PC-9 (cell line): Measurements from ENCODE around the gene IL1R2. TPM values are rescaled to one million over a fixed set of nuclear protein-coding genes. Genes with fewer than 3 reads are reported as not detected.
A peak's percentile ranks its signal among the peaks of the same experiment; 100 is the strongest.

ENCODE experiments used
- BruUV-seq: library from RNA; stranded (reverse); fragments of 400-500 nt; replicated peaks from 2 replicates; lab custom pipeline; 2021; lab: Mats Ljungman, UMichigan
- CTCF ChIA-PET: fragments of 300-600 bp; sonication (Branson Sonifier 250); formaldehyde crosslinking; loops from one replicate; lab custom pipeline; 2022; ENCODE audit warnings: antibody characterized with exemption; lab: Charles Lee
- POLR2A ChIA-PET: fragments of 300-600 bp; sonication (Branson Sonifier 250); formaldehyde crosslinking; loops from one replicate; lab custom pipeline; 2022; ENCODE audit warnings: antibody characterized with exemption; ENCODE audit not compliant: unreplicated experiment; lab: Charles Lee
- DNase-seq, 2 experiments: peaks; one replicate each; pipeline versions ENCODE4 v3.0.0 to v3.0.0-alpha.2; 2015 to 2022; ENCODE audit warnings: mixed read lengths in 1 of 2
- H2AFZ ChIP-seq: fragments of 200-600 bp; sonication (generic); 2 replicates; pipeline ENCODE4 v1.8.1; 2017; ENCODE audit warnings: antibody characterized with exemption
- H3F3A ChIP-seq: fragments of 200-600 bp; sonication (generic); 2 replicates; pipeline ENCODE4 v1.8.1; 2017; ENCODE audit warnings: antibody characterized with exemption, mild to moderate bottlenecking, low read depth; ENCODE audit not compliant: insufficient read depth
- H3K27ac ChIP-seq: fragments of 200-600 bp; sonication (generic); 2 replicates; pipeline ENCODE4 v1.6.1; 2016; ENCODE audit warnings: mixed run types
- H3K27me3 ChIP-seq: fragments of 200-600 bp; sonication (generic); 2 replicates; pipeline ENCODE4 v1.6.1; 2016; ENCODE audit warnings: low read depth, mixed run types; ENCODE audit not compliant: insufficient read depth
- H3K36me3 ChIP-seq: fragments of 200-600 bp; sonication (generic); 2 replicates; pipeline ENCODE4 v1.6.1; 2016; ENCODE audit warnings: low read depth, mixed run types
- H3K4me1 ChIP-seq: fragments of 200-600 bp; sonication (generic); replicated peaks from 2 replicates; pipeline ENCODE4 v1.6.1; 2016; ENCODE audit warnings: mixed run types; ENCODE audit not compliant: insufficient read depth
- H3K4me2 ChIP-seq: fragments of 200-600 bp; sonication (generic); 2 replicates; pipeline ENCODE4 v1.6.1; 2017; ENCODE audit warnings: mixed run types
- H3K4me3 ChIP-seq: fragments of 200-600 bp; sonication (generic); 2 replicates; pipeline ENCODE4 v1.6.1; 2016; ENCODE audit warnings: mixed run types
- H3K79me2 ChIP-seq: fragments of 200-600 bp; sonication (generic); 2 replicates; pipeline ENCODE4 v1.6.1; 2017; ENCODE audit warnings: low read depth, mixed run types
- H3K9me2 ChIP-seq: fragments of 200-600 bp; sonication (generic); 2 replicates; pipeline ENCODE4 v1.8.1; 2017; ENCODE audit warnings: mild to moderate bottlenecking; ENCODE audit not compliant: insufficient read depth
- H3K9me3 ChIP-seq: fragments of 200-600 bp; sonication (generic); 2 replicates; pipeline ENCODE4 v1.8.1; 2016; ENCODE audit warnings: low read depth; ENCODE audit not compliant: insufficient read depth
- H4K20me1 ChIP-seq: fragments of 200-600 bp; sonication (generic); 2 replicates; pipeline ENCODE4 v1.8.1; 2017; ENCODE audit not compliant: insufficient read depth
- CTCF ChIP-seq: fragments of 200-600 bp; sonication (generic); conservative IDR thresholded peaks from 2 replicates; pipeline ENCODE4 v1.6.1; 2017; ENCODE audit warnings: mixed run types, antibody characterized with exemption, mild to moderate bottlenecking, moderate library complexity
- EZH2 ChIP-seq: fragments of 200-600 bp; sonication (generic); IDR thresholded peaks from 2 replicates; pipeline ENCODE4 v1.8.0; 2017; ENCODE audit warnings: antibody characterized with exemption, low read depth
- intact Hi-C: fragments of 100-400 bp; cut with micrococcal nuclease; formaldehyde crosslinking; loops from one replicate; pipeline ENCODE4 v1.10.0; 2022; ENCODE audit not compliant: unreplicated experiment
- total RNA-seq: library from RNA; stranded (reverse); gene quantifications from 2 replicates; pipeline ENCODE4 v1.2.3, GENCODE V29; 2021

IL1R2 gene
- total RNA-seq, 1 experiment from 2014 or later, result 3.8 TPM

DNA sequence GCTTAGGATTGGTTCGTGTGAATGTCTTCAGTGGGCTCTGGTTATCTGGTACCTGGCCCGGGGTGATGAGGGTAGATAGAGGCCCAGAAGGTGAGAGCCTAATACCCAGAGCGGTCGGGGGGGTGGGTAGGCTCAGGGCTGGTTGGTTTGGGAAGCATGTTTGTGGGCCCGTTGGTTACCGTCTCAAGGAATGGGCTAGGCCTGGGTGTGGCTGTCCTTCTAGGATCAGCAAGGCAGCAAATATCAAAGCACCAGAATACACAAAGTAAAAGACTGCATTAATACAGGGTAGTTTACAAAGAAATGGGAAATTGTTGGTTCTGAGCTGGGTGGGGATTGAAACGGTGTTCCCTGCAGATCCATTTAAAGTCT is 6.0 kb upstream of the IL1R2 start:
- Histone ChIP-seq H3K9me3 (no peaks in the 10 kb centered on the region), H3K4me3 (peak overlapping the region; percentile 19; the same call in 1 of the 2 replicates), H3K36me3 (no peaks in the 10 kb centered on the region), H3K4me1 (peaks cover 60% of the 10 kb centered on the region), H4K20me1 (no peaks in the 10 kb centered on the region), H3K27me3 (no peaks in the 10 kb centered on the region), H3K79me2 (no peaks in the 10 kb centered on the region; the same call in 1 of the 2 replicates), H3K4me2 (peak overlapping the region; percentile 64), H3K9me2 (no peaks in the 10 kb centered on the region), H3F3A (peaks cover 51% of the 10 kb centered on the region), H2AFZ (no peak overlapping the region), H3K27ac (peak overlapping the region; percentile 93)
- intact Hi-C loops, result loop anchor here (1.0 to 5.0 kb wide), 2 partner anchors 14 to 468 kb away; no protein-coding TSS in a partner anchor
- TF ChIP-seq EZH2 (no peak), CTCF (no peak)
- no TSS peak for BruUV-seq
- ChIA-PET CTCF (interaction anchor here (0.6 kb wide), 2 partner anchors 48 to 367 kb away, joined by 3 to 4 read pairs; no protein-coding TSS in a partner anchor), POLR2A (no interaction called here)
- peak in 1 of 2 experiments; percentile 48 for DNase-seq

DNA sequence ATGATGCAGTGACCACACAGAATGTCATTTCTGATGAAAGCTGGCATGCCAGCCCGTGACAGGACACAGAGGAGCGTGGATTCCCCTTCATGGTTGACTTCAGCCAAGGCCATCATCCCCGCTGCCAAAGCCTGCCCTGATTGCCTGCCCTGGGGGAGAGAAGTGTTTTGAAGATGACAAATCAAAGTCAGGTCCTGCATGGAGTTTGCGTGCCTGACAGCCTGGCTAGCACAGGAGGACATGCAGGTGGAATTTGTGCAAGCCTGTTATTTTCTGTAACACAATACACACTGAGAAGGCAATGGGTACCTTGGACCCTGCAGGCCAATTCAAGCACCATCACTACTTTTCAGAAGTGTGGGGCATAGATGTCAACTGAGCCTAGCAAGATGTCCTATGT is 5.4 kb upstream of the IL1R2 start:
- no peak overlapping the region for H2AFZ ChIP-seq
- H3K27ac ChIP-seq, result peak overlapping the region; percentile 93
- ChIA-PET CTCF (no interaction called here), POLR2A (no interaction called here)
- H4K20me1 ChIP-seq, result no peaks in the 10 kb centered on the region
- intact Hi-C loops, result loop anchor here (5.0 kb wide), 1 partner anchor 469 kb away; no protein-coding TSS in a partner anchor
- H3K79me2 ChIP-seq, result no peaks in the 10 kb centered on the region; the same call in 1 of the 2 replicates
- H3K36me3 ChIP-seq, result no peaks in the 10 kb centered on the region
- no peaks in the 10 kb centered on the region for H3K27me3 ChIP-seq
- TF ChIP-seq CTCF, result no peak
- no peak for TF ChIP-seq EZH2
- peak overlapping the region; percentile 19; the same call in 1 of the 2 replicates for H3K4me3 ChIP-seq
- DNase-seq, result peak; percentile 25 to 62
- H3K4me1 ChIP-seq, result peaks cover 60% of the 10 kb centered on the region
- no TSS peak for BruUV-seq
- H3K4me2 ChIP-seq, result peak overlapping the region; percentile 64
- H3F3A ChIP-seq, result peaks cover 51% of the 10 kb centered on the region
- no peaks in the 10 kb centered on the region for H3K9me3 ChIP-seq
- no peaks in the 10 kb centered on the region for H3K9me2 ChIP-seq

GRCh38 chr2:101986804-101987740 is 4.7 kb upstream of the IL1R2 start:
- Histone ChIP-seq H3K9me3 (no peaks in the 10 kb centered on the region), H3K4me1 (peaks cover 62% of the 10 kb centered on the region), H2AFZ (no peak overlapping the region), H3K4me3 (no peak overlapping the region), H3K27me3 (no peaks in the 10 kb centered on the region), H3K36me3 (no peaks in the 10 kb centered on the region), H3K79me2 (no peaks in the 10 kb centered on the region; the same call in 1 of the 2 replicates), H3K9me2 (no peaks in the 10 kb centered on the region), H4K20me1 (no peaks in the 10 kb centered on the region), H3K27ac (0 out of 2 replicates have a peak overlapping the region, but pooled peaks have one; percentile 93), H3F3A (peaks cover 48% of the 10 kb centered on the region), H3K4me2 (peak overlapping the region; percentile 64; the same call in 1 of the 2 replicates)
- POLR2A ChIA-PET, result no interaction called here
- CTCF ChIA-PET, result interaction anchor here (0.9 kb wide), 1 partner anchor 19 kb away, joined by 3 read pairs; no protein-coding TSS in a partner anchor
- no peak for DNase-seq
- TF ChIP-seq EZH2 (no peak), CTCF (no peak)
- intact Hi-C loops, result loop anchor here (5.0 kb wide), 1 partner anchor 470 kb away; no protein-coding TSS in a partner anchor
- BruUV-seq, result no TSS peak
